GM18498 (cell line): Measurements from ENCODE around the gene NR2F2.
A peak's percentile ranks its signal among the peaks of the same experiment; 100 is the strongest.

Experiments used
- ATAC-seq: cut with Tn5 transposase; IDR thresholded peaks from one replicate; pipeline ENCODE4 v1.9.1; 2021; ENCODE audit warnings: mild to moderate bottlenecking, moderate library complexity; ENCODE audit not compliant: unreplicated experiment

Gene NR2F2

GRCh38 chr15:96331144-96331944 is 844 bp downstream of the NR2F2 start:
- peak; percentile 7 for ATAC-seq

GRCh38 chr15:96331945-96332636 is 1.6 kb downstream of the NR2F2 start:
- no peak for ATAC-seq

GRCh38 chr15:96332637-96333121 is 2.2 kb downstream of the NR2F2 start:
- no peak for ATAC-seq

GRCh38 chr15:96333131-96334016 is 2.9 kb downstream of the NR2F2 start:
- no peak for ATAC-seq

- no peak for ATAC-seq
These were observed 3.7 kb downstream of the NR2F2 start for GRCh38 chr15:96334017-96334704.

GRCh38 chr15:96334705-96335410 is 4.4 kb downstream of the NR2F2 start:
- ATAC-seq, result no peak

- ATAC-seq, result no peak
These were observed 5.0 kb downstream of the NR2F2 start for GRCh38 chr15:96335411-96336024.

- no peak for ATAC-seq
These were observed 5.7 kb downstream of the NR2F2 start for GRCh38 chr15:96336108-96336595.

GRCh38 chr15:96336596-96337364 is 6.3 kb downstream of the NR2F2 start:
- no peak for ATAC-seq

GRCh38 chr15:96337365-96338023 is 7.0 kb downstream of the NR2F2 start:
- ATAC-seq, result no peak

GRCh38 chr15:96338074-96338765 is 7.7 kb downstream of the NR2F2 start:
- no peak for ATAC-seq

GRCh38 chr15:96338766-96339618 is 8.5 kb downstream of the NR2F2 start:
- no peak for ATAC-seq

GRCh38 chr15:96339619-96340347 is 9.3 kb downstream of the NR2F2 start:
- ATAC-seq, result no peak

- no peak for ATAC-seq
These were observed 9.8 kb downstream of the NR2F2 start for GRCh38 chr15:96340348-96340597.

GRCh38 chr15:96340598-96341512 is 10.4 kb downstream of the NR2F2 start:
- peak; percentile 29 for ATAC-seq
